IPS-18c (cell line): ENCODE measurements around the gene ADCY3.

Source experiments
- H3K4me3 ChIP-seq: 2 replicates; pipeline ENCODE4 v1.7.0; 2013; ENCODE audit warnings: low read depth, mild to moderate bottlenecking, low read length, moderate library complexity; ENCODE audit not compliant: insufficient read depth
- H3K9me3 ChIP-seq: one replicate; pipeline ENCODE4 v1.6.1; 2013; ENCODE audit warnings: mild to moderate bottlenecking, low read length, moderate library complexity; ENCODE audit not compliant: control insufficient read depth, insufficient read depth

ADCY3 gene

GRCh38 chr2:24914713-24915112 is 5.3 kb downstream of the ADCY3 start:
- H3K4me3 ChIP-seq = no peak overlapping the region
- H3K9me3 ChIP-seq = no peaks in the 10 kb centered on the region

GRCh38 chr2:24913911-24914310 is 6.1 kb downstream of the ADCY3 start:
- H3K9me3 ChIP-seq = no peaks in the 10 kb centered on the region

GRCh38 chr2:24912986-24913385 is 7.1 kb downstream of the ADCY3 start:
- Histone ChIP-seq H3K9me3 (no peaks in the 10 kb centered on the region), H3K4me3 (no peak overlapping the region)

More at GRCh38 chr2:24913911-24914310, 6.1 kb downstream of the ADCY3 start:
- no peak overlapping the region for H3K4me3 ChIP-seq

GRCh38 chr2:24912523-24912922 is 7.5 kb downstream of the ADCY3 start:
- Histone ChIP-seq H3K9me3 (no peaks in the 10 kb centered on the region), H3K4me3 (no peak overlapping the region)

- Histone ChIP-seq H3K4me3 (no peak overlapping the region), H3K9me3 (peaks cover 2% of the 10 kb centered on the region)
These were observed 9.8 kb downstream of the ADCY3 start for GRCh38 chr2:24910245-24910644.

- no peak overlapping the region for H3K4me3 ChIP-seq
- H3K9me3 ChIP-seq = peaks cover 2% of the 10 kb centered on the region
These were observed 10.4 kb downstream of the ADCY3 start for GRCh38 chr2:24909555-24910177.

GRCh38 chr2:24908461-24908901 is 11.6 kb downstream of the ADCY3 start:
- Histone ChIP-seq H3K4me3 (no peak overlapping the region), H3K9me3 (peaks cover 2% of the 10 kb centered on the region)

GRCh38 chr2:24907116-24907515 is 12.9 kb downstream of the ADCY3 start:
- H3K4me3 ChIP-seq = no peak overlapping the region
- peaks cover 2% of the 10 kb centered on the region for H3K9me3 ChIP-seq

- Histone ChIP-seq H3K9me3 (peaks cover 2% of the 10 kb centered on the region), H3K4me3 (no peak overlapping the region)
These were observed 13.6 kb downstream of the ADCY3 start for GRCh38 chr2:24906466-24906865.

GRCh38 chr2:24903161-24904103 is 16.6 kb downstream of the ADCY3 start:
- peaks cover 2% of the 10 kb centered on the region for H3K9me3 ChIP-seq
- no peak overlapping the region for H3K4me3 ChIP-seq

- Histone ChIP-seq H3K9me3 (peaks cover 3% of the 10 kb centered on the region), H3K4me3 (no peak overlapping the region)
These were observed 20.6 kb downstream of the ADCY3 start for GRCh38 chr2:24899361-24899910.

- no peak overlapping the region for H3K4me3 ChIP-seq
- H3K9me3 ChIP-seq = peaks cover 3% of the 10 kb centered on the region
These were observed 21.6 kb downstream of the ADCY3 start for GRCh38 chr2:24898122-24899109.

GRCh38 chr2:24894750-24895149 is 25.3 kb downstream of the ADCY3 start:
- peaks cover 3% of the 10 kb centered on the region for H3K9me3 ChIP-seq
- no peak overlapping the region for H3K4me3 ChIP-seq

GRCh38 chr2:24893934-24894333 is 26.1 kb downstream of the ADCY3 start:
- H3K9me3 ChIP-seq = peaks cover 3% of the 10 kb centered on the region
- H3K4me3 ChIP-seq = no peak overlapping the region

- Histone ChIP-seq H3K9me3 (peaks cover 3% of the 10 kb centered on the region), H3K4me3 (no peak overlapping the region)
These were observed 27.1 kb downstream of the ADCY3 start for GRCh38 chr2:24892928-24893327.

- Histone ChIP-seq H3K9me3 (peaks cover 3% of the 10 kb centered on the region), H3K4me3 (no peak overlapping the region)
These were observed 28.8 kb downstream of the ADCY3 start for GRCh38 chr2:24891201-24891600.

- Histone ChIP-seq H3K9me3 (no peaks in the 10 kb centered on the region), H3K4me3 (no peak overlapping the region)
These were observed 30.8 kb downstream of the ADCY3 start for GRCh38 chr2:24889221-24889620.
